ENCODE measurements around the gene ERAL1. TPM values are rescaled to one million over a fixed set of nuclear protein-coding genes. Genes with fewer than 3 reads are reported as not detected.

ERAL1 gene
- total RNA-seq, 1 donor from 2014 or later: 61.1 TPM

DNA sequence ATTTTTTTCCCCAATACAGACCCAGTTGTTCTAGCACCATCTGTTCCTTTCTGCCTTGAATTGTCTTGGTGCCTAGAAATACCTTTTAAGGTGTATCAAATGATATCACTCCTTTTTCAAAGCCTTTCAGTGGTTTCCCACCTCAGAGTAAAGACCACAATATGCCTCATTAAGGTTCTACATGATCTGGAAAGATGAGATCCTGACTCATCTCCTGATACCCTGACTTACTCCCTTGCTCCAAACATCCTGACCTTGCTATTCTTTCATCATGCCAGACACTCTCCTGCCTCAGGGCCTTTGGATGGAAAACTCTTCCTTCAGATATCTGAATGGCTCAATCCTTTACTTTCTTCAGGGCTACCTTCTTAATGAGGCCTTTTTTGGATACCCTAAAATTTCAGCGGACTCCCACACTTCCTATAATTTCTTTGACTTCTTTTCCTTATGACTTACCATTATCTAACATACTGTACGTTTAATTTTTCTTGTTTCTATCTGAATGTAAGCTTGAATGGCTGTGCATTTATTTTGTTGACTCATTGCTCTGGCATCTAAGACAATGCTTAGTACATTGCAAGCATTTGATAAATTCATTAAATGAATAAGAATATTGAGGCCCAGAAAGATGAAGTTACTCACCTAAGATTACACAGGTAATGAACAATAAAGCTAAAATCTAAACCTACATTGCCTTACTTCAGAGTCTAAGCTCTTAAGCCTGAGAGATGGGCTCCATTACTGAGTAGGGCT lies 23.5 kb downstream of the ERAL1 start:
- H3K4me1 Mint-ChIP-seq (ENCODE audit: unreplicated experiment): no peaks in the 10 kb centered on the region
- peaks cover 1% of the 10 kb centered on the region for H3K27me3 Mint-ChIP-seq (ENCODE audit: unreplicated experiment)
- H3K36me3 Mint-ChIP-seq (ENCODE audit: low read depth, unreplicated experiment): peaks cover 37% of the 10 kb centered on the region
- no peaks in the 10 kb centered on the region for H3K9me3 Mint-ChIP-seq (ENCODE audit: unreplicated experiment)
- no peak for DNase-seq (ENCODE audit: low spot score)
- H3K27ac Mint-ChIP-seq (ENCODE audit: unreplicated experiment): no peak overlapping the region
- TF ChIP-seq, protein P1, sequence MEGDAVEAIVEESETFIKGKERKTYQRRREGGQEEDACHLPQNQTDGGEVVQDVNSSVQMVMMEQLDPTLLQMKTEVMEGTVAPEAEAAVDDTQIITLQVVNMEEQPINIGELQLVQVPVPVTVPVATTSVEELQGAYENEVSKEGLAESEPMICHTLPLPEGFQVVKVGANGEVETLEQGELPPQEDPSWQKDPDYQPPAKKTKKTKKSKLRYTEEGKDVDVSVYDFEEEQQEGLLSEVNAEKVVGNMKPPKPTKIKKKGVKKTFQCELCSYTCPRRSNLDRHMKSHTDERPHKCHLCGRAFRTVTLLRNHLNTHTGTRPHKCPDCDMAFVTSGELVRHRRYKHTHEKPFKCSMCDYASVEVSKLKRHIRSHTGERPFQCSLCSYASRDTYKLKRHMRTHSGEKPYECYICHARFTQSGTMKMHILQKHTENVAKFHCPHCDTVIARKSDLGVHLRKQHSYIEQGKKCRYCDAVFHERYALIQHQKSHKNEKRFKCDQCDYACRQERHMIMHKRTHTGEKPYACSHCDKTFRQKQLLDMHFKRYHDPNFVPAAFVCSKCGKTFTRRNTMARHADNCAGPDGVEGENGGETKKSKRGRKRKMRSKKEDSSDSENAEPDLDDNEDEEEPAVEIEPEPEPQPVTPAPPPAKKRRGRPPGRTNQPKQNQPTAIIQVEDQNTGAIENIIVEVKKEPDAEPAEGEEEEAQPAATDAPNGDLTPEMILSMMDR (IDR thresholded peaks at IDR 0.05; ENCODE audit: unreplicated experiment): no peak
- no peak overlapping the region for H3K4me3 Mint-ChIP-seq (ENCODE audit: unreplicated experiment)

DNA sequence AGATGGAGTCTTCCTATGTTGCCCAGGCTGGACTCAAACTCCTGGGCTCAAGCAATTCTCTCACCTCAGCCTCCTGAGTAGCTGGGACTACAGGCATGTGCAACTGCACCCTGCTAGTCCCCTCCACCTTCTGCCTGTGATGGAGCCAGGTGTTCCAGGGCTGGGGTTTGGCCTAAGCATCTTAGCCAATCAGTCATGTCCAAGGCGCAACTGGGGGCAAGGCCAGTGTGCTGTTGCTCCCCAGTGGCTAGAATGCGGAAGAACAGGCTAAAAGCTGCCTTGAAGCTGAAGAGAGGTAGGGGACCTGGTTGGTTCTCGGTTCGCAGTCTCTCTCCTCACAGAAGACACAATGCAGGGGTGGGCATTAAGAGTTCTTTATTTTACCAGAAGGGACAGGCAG lies 24.2 kb downstream of the ERAL1 start:
- H3K4me3 Mint-ChIP-seq (ENCODE audit: unreplicated experiment): peak overlapping the region; percentile 65
- no peaks in the 10 kb centered on the region for H3K4me1 Mint-ChIP-seq (ENCODE audit: unreplicated experiment)
- no peak overlapping the region for H3K27ac Mint-ChIP-seq (ENCODE audit: unreplicated experiment)
- H3K9me3 Mint-ChIP-seq (ENCODE audit: unreplicated experiment): no peaks in the 10 kb centered on the region
- peaks cover 1% of the 10 kb centered on the region for H3K27me3 Mint-ChIP-seq (ENCODE audit: unreplicated experiment)
- H3K36me3 Mint-ChIP-seq (ENCODE audit: low read depth, unreplicated experiment): peaks cover 39% of the 10 kb centered on the region
- peak; percentile 41 for DNase-seq (ENCODE audit: low spot score)
- TF ChIP-seq, protein P1 (IDR thresholded peaks at IDR 0.05; ENCODE audit: unreplicated experiment): peak; percentile 21

DNA sequence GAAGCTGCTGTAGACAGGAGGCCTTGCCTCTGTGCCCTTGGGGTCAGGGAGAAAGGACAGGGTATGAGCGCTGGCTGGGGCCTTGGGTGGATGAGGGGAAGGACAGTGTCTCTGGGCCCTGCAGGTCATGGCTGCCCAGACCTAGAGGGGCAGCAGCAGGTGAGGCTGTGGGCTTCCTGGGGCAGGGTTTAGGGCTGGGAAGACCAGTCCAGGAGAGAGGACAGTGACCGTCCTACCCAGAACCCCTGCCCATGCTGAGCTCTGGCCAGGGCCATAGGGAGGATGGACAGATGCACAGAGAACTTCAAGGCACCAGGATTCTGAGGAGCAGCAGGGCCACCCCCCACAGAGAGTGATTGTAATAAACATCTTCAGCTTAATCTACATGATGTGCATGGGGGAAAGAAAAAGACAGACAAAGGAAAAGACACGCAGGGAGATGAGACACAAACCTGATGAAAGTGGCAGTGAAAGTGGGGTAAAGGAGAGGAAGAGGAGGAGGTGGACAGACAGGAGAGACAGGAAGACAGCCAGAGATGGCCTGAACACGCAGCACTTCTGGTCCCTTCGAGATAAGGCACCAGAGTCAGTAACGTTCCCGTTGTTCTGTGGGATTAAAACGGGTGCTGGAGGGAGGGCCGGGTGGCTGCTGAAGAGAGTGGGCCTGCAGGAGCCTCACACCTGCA lies 25.2 kb downstream of the ERAL1 start:
- Mint-ChIP-seq H3K36me3 (ENCODE audit: low read depth, unreplicated experiment) (peaks cover 42% of the 10 kb centered on the region), H3K4me1 (ENCODE audit: unreplicated experiment) (peaks cover 3% of the 10 kb centered on the region), H3K9me3 (ENCODE audit: unreplicated experiment) (no peaks in the 10 kb centered on the region), H3K4me3 (ENCODE audit: unreplicated experiment) (no peak overlapping the region), H3K27ac (ENCODE audit: unreplicated experiment) (peak overlapping the region; percentile 13), H3K27me3 (ENCODE audit: unreplicated experiment) (peaks cover 6% of the 10 kb centered on the region)
- no peak for DNase-seq (ENCODE audit: low spot score)
- TF ChIP-seq, protein P1 (IDR thresholded peaks at IDR 0.05; ENCODE audit: unreplicated experiment): no peak

DNA sequence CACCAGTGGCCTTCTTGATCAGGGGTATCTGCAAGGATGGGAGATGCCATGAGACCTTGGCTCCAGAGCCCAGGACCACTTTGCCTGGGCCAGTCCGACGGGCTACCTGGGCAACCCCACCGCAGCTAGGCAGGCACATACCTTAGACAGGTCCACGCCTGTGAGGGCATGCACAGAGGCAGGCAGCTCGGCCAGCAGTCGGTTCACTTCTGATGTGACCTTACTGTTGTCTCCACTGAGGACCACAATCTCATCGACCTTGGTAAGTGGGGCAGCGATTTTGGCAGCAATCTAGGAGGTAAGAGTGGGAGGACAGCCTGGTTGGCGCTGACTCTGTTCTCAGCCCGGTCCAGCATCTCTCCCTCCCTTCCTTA lies 25.7 kb downstream of the ERAL1 start:
- H3K27me3 Mint-ChIP-seq (ENCODE audit: unreplicated experiment): peaks cover 4% of the 10 kb centered on the region
- H3K9me3 Mint-ChIP-seq (ENCODE audit: unreplicated experiment): no peaks in the 10 kb centered on the region
- H3K36me3 Mint-ChIP-seq (ENCODE audit: low read depth, unreplicated experiment): peaks cover 47% of the 10 kb centered on the region
- TF ChIP-seq, protein P1 (IDR thresholded peaks at IDR 0.05; ENCODE audit: unreplicated experiment): no peak
- H3K4me3 Mint-ChIP-seq (ENCODE audit: unreplicated experiment): no peak overlapping the region
- peaks cover 8% of the 10 kb centered on the region for H3K4me1 Mint-ChIP-seq (ENCODE audit: unreplicated experiment)
- no peak for DNase-seq (ENCODE audit: low spot score)
- H3K27ac Mint-ChIP-seq (ENCODE audit: unreplicated experiment): no peak overlapping the region

DNA sequence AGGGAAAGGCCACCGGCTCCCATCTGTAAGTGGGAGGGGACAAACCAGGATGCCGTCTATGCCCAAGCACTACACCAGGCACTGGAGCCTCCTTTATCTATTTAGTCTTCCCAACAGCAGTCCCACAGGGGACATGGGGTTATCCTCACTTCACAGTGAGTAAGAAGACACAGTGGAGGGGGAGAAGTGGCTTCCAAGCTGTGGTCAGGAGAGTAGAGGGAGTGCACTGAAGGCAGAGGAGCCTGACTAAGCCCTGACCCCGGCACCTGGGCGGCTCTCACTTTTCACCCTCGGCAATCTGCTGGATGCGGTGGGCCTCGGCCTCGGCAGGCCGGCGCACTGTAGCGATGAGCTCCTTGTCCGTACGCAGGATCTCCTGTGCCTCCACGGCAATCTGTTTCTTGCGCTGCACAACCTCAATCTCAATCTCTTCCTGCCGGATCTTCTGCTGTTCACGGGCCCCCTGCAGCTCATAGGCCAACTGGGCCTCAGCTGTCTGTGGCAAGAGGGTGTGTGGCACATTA lies 26.8 kb downstream of the ERAL1 start:
- Mint-ChIP-seq H3K36me3 (ENCODE audit: low read depth, unreplicated experiment) (peaks cover 52% of the 10 kb centered on the region), H3K9me3 (ENCODE audit: unreplicated experiment) (no peaks in the 10 kb centered on the region), H3K4me3 (ENCODE audit: unreplicated experiment) (no peak overlapping the region), H3K27me3 (ENCODE audit: unreplicated experiment) (peaks cover 4% of the 10 kb centered on the region), H3K27ac (ENCODE audit: unreplicated experiment) (no peak overlapping the region), H3K4me1 (ENCODE audit: unreplicated experiment) (peaks cover 15% of the 10 kb centered on the region)
- DNase-seq (ENCODE audit: low spot score): no peak
- TF ChIP-seq, protein P1 (IDR thresholded peaks at IDR 0.05; ENCODE audit: unreplicated experiment): no peak
